ENCODE results near the gene RIT2. TPM values are rescaled to one million over a fixed set of nuclear protein-coding genes. Genes with fewer than 3 reads are reported as not detected.
A peak's percentile ranks its signal among the peaks of the same experiment; 100 is the strongest.

The RIT2 gene
- total RNA-seq, 1 donor from 2014 or later, result not detected

DNA sequence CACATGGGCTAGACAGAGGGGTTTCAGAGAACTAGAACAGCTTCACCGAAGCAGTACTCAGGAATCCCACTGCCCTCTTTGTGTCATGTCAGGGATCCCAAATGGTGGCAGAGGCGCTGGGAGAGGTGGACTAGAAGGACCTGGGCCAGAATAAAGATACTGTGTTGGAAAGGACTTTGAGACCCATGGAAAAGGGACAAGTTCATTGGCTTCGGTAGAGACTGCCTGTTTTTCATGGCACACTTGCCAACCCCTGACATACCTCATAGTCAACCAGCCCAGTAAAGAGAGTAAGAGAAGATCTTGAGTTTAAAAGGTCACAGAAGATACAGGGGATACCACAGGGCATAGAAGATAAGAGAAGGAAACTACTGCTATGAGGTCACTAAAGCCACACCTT lies 381.0 kb downstream of the RIT2 start:
- no peak for TF ChIP-seq CTCF (IDR thresholded peaks at IDR 0.05; ENCODE audit: unreplicated experiment)
- Mint-ChIP-seq H3K4me1 (ENCODE audit: low read depth) (peaks cover 2% of the 10 kb centered on the region), H3K36me3 (ENCODE audit: insufficient read depth) (no peaks in the 10 kb centered on the region), H3K27ac (no peak overlapping the region), H3K27me3 (peaks cover 7% of the 10 kb centered on the region), H3K9me3 (ENCODE audit: low read depth) (no peaks in the 10 kb centered on the region), H3K4me3 (ENCODE audit: low read depth) (no peak overlapping the region)
- DNase-seq (ENCODE audit: low spot score, unreplicated experiment), result no peak

GRCh38 chr18:42730272-42730671 lies 385.2 kb downstream of the RIT2 start:
- Mint-ChIP-seq H3K27ac (no peak overlapping the region), H3K9me3 (ENCODE audit: low read depth) (peaks cover 4% of the 10 kb centered on the region), H3K36me3 (ENCODE audit: insufficient read depth) (peaks cover 4% of the 10 kb centered on the region), H3K27me3 (no peaks in the 10 kb centered on the region), H3K4me1 (ENCODE audit: low read depth) (peaks cover 21% of the 10 kb centered on the region), H3K4me3 (ENCODE audit: low read depth) (no peak overlapping the region)
- no peak for DNase-seq (ENCODE audit: low spot score, unreplicated experiment)
- TF ChIP-seq CTCF (IDR thresholded peaks at IDR 0.05; ENCODE audit: unreplicated experiment), result peak; percentile 36

GRCh38 chr18:42719221-42719620 lies 396.3 kb downstream of the RIT2 start:
- Mint-ChIP-seq H3K4me3 (ENCODE audit: low read depth) (no peak overlapping the region), H3K9me3 (ENCODE audit: low read depth) (peaks cover 5% of the 10 kb centered on the region), H3K27ac (no peak overlapping the region), H3K36me3 (ENCODE audit: insufficient read depth) (peaks cover 2% of the 10 kb centered on the region), H3K27me3 (no peaks in the 10 kb centered on the region), H3K4me1 (ENCODE audit: low read depth) (no peaks in the 10 kb centered on the region)
- no peak for DNase-seq (ENCODE audit: low spot score, unreplicated experiment)
- no peak for TF ChIP-seq CTCF (IDR thresholded peaks at IDR 0.05; ENCODE audit: unreplicated experiment)

DNA sequence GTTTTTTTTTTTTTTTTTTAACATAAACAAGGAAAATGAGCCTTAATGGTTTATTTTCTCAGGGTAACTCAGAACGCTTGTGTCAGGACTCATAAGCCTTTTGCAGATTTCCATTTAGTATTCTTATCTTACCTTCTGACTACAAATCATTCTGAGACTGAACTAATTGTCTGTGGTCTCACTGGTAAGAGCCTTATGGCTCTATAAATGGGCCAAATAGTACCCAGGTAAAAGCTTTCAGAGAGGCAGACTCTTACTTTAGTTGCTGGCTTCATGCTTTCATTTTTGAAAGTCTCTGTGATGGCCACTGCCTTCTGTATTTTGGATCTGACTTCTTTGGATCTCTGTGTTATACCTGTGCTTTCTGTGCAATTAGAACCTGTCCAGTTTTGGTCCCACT lies 403.4 kb downstream of the RIT2 start:
- Mint-ChIP-seq H3K4me1 (ENCODE audit: low read depth) (peaks cover 10% of the 10 kb centered on the region), H3K27me3 (no peaks in the 10 kb centered on the region), H3K27ac (no peak overlapping the region), H3K9me3 (ENCODE audit: low read depth) (peaks cover under 1% of the 10 kb centered on the region), H3K4me3 (ENCODE audit: low read depth) (no peak overlapping the region), H3K36me3 (ENCODE audit: insufficient read depth) (peaks cover 2% of the 10 kb centered on the region)
- no peak for DNase-seq (ENCODE audit: low spot score, unreplicated experiment)
- TF ChIP-seq CTCF (IDR thresholded peaks at IDR 0.05; ENCODE audit: unreplicated experiment), result no peak

DNA sequence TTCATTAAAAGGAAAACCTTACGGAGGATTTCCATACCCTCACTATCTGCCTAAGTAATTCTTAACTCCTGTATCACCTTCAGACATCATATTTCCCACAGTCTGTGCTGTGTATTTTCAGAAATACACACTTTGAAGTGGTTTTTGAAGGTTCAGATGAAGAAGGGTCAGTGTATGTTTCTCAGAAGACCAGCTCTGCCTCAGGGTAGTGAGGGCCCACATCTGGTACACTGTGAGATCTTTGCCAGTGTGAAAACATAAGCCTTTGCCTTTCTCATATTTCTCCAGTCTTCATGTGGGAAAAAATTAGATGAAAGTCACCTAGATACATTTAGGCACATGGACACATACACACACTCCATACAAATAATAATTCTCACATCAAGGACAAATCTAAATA lies 408.4 kb downstream of the RIT2 start:
- Mint-ChIP-seq H3K27ac (no peak overlapping the region), H3K9me3 (ENCODE audit: low read depth) (peaks cover 2% of the 10 kb centered on the region), H3K36me3 (ENCODE audit: insufficient read depth) (no peaks in the 10 kb centered on the region), H3K27me3 (no peaks in the 10 kb centered on the region), H3K4me1 (ENCODE audit: low read depth) (peaks cover 13% of the 10 kb centered on the region), H3K4me3 (ENCODE audit: low read depth) (no peak overlapping the region)
- DNase-seq (ENCODE audit: low spot score, unreplicated experiment), result no peak
- TF ChIP-seq CTCF (IDR thresholded peaks at IDR 0.05; ENCODE audit: unreplicated experiment), result no peak
